Erythroblast (primary cell): ENCODE results near the gene SLC35C1.

ENCODE experiments used
- GATA1 ChIP-seq: IDR thresholded peaks from 2 replicates; pipeline ENCODE4 v1.6.1; 2011; ENCODE audit warnings: low read depth, mild to moderate bottlenecking, control low read depth, low read length, moderate library complexity
- POLR2A ChIP-seq: IDR thresholded peaks from 2 replicates; pipeline ENCODE4 v1.6.1; 2011; ENCODE audit warnings: mild to moderate bottlenecking, low read length

- TF ChIP-seq POLR2A: no peak
- TF ChIP-seq GATA1: no peak
Measured at GRCh38 chr11:45800261-45800660, 4.7 kb upstream of the SLC35C1 start.
